T-helper 2 cell (primary cell): ENCODE measurements around the gene LCP1.

Experiments
- DNase-seq, 5 experiments: peaks; one replicate each; pipeline versions ENCODE4 v3.0.0 to v3.0.0-alpha.2; 2012 to 2022

LCP1 gene

DNA sequence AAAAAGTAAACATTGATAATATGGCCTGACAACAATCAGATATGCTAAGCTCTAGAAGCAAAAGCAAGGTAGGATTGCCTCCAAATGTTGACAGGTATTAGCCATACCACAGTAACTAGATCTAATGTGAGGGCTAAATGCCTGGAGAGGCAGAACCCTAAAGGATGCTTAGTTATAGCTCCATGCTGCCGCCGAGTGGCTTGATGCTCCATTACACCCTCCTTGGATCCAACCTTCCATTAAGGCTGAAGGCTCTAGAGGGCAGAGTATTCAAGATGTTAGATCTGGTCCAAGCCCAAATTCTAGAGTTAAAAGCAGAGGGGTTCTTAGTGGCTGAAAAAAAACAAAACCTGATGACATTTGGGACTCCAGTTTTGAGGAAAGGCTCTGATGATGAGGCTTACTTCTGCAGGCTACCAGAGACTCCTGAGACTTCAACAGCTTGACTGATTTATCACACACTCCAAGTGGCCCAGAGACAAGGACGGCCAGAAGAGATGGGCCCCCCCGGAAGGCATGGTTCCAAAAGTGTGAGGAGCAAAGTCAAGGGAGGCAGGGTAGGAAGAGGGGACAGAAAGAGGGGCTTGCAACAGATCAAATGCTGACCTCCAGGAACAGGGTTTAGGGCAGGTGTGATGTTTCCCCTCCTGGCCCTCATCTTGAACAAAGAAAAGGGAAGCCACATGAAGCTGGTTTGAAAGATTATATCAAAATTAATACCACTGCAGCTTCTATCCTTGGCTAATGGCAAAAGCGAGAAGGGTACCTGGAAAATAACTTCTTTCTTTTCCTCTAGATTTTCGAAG lies 55.2 kb downstream of the LCP1 start:
- DNase-seq, result peak in 4 of 5 experiments; percentile 26 to 71 (median 54)

DNA sequence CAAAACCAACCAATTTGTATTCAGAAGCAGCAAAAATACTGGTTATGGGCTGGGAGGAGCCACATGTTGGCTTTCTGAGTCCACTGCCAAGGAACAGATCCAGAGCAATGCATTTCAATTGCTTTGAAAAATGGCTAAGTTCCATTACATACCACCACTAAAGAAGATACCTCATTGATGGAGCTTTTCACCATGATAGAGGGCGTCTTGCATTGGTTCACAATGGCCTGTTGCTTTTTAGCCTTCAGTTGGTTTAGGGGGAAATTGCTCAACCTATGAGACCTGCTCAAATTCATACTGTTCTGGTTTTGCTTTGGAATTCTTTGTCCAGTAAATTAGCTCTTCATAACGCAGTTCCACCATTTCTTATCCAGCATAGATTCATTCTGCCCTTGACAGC lies 55.9 kb downstream of the LCP1 start:
- no peak for DNase-seq

DNA sequence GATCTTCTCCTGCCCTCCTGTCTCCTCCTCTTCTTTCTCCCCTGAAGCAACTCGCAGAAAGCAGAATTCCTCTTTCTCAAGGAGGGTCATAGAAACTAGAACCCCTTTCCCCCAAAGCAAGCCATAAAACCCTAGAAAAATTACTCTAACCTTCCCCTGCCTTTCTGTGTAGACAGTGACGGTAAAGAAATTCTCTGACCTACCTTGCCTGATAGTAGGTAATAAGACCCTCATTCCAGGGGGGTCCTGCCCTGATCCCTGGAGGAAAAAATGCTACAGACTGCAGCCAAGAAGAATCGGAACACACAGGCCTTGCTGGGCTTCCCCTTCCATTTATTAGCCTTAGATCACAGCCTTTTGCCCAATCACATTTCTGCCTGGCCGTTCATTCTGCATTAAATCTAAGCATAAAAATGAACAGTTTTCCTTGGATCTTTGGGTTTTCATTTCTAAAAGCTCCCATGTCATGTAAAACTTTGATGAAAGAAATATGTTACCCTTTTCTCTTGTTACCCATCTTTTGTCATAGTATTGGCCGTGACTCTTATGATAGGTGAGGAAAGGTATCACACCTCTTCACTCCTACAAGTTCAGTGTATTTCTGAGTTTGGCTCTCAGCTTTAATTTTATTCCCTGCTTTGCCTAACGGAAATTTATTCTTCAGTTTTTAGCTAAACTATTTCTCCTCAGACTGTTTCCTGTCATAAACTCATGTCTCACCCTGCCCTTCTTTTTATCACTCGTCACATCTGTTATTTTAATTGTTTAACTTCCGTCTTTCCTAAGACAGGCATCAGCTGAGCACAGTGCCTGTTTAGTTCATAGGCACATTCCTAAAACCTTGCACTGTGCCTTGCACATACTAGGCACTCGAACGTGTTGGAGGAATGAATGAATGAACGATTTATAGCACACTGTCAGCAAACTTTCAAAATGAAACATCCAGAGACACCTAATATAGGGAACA lies 56.7 kb downstream of the LCP1 start:
- peak in 1 of 5 experiments; percentile 43 for DNase-seq

DNA sequence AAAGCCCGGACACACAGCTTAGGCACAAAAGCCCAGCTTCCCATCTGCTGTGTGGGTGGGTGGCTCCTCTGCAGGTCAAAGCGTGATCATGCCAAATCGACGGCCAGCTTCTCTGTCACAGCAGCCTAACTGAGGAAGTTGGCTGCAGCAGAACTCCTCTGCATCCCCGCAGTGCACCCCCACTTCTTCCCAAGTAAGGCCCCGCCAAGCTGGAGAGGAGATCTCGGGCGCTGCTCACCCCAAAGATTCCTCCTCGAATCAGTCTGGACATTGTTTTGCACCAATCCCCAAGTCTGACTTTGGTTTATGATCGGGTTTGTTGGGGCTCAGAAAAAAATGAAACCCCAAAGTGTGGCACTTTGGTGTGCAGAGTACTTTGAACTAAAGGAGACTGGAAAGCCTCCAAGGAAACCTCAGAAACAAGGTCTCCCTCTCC lies 57.4 kb downstream of the LCP1 start:
- DNase-seq, result peak in 1 of 5 experiments; percentile 52

DNA sequence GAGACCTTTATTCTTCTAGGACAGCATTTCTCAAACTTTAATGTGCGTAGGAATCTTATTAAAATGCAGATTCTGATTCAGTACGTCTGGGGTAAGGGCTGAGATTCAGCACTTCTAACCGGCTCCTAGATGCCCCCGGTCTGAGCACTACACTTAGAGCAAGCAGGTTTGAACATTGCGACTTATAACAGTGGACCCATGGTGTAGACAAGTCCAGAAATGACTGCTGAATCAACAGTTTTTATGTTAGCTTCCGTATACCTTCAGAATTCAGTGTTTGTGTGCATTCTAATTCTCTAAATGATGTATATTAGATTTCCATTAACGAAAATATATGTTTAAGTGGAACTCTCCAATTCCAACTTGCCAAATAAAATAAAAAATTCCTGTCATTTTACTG lies 59.7 kb downstream of the LCP1 start:
- DNase-seq, result no peak

DNA sequence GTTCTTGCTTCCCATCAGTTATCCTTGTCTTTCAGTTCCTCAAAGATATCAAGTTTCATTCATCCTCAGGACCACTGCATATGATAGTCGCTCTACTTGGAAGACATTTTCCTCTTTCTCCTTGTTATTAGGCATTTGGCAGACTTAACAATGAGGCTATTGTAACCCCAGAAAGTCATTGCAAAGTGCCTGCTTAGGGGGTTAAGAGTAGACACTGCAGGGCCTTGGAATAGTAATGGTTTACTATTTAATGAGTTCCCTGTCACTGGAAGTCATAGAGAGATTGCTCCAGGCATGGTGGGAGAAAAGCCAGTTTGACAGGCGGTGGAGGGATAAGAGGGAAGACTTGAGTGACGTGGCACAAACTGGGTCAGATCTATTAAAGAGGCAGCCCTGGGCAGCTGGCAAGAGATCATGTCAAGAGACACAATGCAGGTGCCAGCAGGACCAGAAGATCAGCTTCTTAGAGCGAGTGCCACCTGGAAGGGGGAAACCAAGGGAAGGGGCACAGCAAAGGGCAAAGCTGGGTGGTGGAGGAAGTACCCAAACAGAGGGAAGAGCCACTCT lies 60.3 kb downstream of the LCP1 start:
- no peak for DNase-seq

DNA sequence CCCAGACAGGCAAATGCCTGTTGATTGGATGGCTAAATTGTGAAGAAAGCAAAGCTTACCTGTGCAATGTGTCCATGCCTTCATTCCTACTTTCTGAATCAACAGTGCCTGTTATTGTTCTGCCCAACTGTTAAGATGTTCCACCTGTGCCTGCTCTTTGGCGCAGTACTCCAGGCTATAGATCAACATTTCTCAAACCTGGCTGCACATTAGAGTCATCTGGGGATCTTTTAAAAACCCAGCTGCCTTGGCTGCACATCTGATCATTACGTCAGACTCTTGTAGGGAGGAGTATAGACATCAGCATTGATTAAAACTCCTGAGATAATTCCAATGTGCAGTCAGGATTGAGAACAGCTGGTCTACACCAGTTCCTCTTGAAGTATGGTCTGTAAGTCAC lies 60.9 kb downstream of the LCP1 start:
- DNase-seq, result no peak

DNA sequence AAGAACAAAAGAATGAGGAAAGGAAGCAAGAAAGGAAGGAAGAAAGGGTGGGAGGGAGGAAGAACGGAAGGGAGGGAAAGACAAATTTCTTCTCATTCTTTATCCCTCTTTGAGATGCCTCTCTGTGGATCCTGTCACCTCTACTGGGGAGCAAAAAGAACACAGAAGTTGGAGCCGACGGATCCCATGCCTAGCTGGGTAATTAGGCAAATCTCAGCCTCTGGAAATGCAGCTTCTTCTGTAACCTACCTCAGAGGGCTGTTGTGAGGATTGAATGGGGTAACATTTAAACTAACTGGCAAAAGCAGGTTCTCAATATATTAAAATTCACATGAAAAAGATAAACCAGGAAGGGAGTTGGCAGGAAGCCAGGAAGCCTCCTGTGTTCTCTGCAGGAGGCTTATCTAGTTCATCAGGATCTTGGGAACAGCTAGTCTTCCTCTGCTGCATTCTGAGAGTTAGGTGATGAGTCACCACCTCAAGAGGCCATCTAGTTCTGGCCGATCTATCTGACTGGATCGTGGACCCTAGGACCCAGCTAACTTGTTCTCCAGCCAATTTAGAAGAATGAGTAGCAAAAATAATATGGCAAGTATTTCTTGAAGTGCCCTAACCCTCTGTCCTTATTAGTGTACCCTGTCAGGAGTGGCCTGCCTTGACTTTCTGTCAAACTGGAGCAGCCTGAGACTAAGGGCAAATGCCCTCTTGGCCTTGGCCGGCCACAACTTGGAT lies 61.9 kb downstream of the LCP1 start:
- no peak for DNase-seq

DNA sequence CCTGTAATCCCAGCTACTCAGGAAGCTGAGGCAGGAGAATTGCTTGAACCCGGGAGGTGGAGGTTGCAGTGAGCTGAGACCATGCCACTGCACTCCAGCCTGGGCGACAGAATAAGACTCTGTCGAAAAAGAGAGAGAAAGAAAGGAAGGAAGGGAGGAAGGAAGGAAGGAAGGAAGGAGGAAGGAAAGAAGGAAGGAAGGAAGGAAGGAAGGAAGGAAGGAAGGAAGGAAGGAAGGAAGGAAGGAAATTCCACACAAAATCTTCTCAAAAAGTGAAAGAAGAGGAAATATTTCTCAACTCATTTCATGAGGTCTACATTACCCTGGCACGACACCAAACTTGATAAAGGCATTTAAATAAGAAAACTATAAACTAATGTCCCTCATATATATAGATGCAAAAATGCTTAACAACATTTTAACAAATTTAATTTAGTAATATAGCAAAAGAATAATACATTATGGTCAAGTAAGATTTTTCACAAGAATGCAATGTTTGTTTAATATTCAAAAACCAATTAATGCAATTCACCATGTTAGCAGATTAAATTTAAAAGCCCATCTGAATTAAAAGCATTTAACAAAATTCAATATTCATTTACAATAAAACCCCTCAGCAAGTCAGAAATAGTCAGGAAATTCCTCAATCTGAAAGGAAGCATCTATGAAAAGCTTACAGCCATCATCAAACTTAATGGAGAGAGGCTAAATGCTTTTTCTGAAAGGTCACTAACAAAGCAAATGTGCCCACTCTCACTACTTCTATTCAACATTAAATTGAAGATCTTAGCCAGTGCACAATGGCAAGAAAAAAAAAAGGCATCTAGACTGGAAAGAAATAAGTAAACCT lies 65.1 kb downstream of the LCP1 start:
- no peak for DNase-seq

DNA sequence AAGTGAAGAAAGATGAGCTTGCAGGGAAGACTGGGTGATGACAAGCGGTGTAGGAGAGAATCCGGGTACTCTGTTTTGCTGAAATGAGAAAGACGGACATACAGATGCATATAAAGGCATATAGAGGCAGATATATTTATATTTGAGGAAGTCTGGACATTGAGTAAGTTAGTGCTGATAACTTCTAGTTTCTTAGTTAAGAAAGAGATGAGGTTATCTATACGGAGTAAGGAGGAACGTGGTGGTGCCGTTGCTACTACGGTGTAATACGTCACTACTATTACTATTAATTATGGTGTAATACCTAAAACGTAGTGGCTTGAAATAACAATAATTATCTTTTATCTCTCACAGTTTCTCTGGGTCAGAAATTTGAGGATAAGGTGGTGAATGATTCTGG lies 67.4 kb downstream of the LCP1 start:
- DNase-seq, result no peak

DNA sequence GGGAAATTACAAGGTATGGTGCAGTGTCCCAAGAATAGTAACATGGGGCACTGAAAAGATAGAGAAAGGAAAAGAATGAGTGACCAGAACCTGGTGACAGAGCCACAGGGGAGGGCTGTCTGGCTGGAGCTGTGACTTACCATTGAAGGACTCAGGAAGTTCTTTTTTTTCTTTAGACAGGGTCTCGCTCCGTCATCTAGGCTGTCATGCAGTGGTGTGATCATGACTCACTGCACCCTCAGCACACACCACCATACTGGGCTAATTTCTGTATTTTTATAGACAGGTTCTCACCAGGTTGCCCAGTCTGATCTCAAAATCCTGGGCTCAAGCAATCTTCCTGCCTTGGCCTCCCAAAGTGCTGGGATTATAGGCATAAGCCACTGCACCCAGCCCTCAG lies 68.4 kb downstream of the LCP1 start:
- no peak for DNase-seq

DNA sequence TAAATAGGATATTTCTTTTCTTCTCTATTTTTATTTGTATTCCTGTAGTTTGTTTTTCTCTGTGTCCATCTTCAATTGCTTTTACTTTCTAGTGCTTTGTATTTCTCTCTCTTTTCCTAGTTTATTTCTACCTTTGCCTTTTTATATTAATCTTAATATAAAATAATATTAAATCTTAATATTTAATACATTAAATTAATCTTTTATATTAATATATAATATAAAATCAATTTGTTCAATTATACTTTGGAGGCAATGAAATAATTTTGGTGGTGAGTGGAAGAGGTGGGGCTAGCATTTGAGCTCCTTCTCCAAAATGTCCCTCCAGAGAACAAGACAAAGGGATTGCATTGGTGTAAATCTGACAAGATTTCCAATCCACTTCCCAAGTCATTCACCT lies 70.8 kb downstream of the LCP1 start:
- DNase-seq, result no peak

DNA sequence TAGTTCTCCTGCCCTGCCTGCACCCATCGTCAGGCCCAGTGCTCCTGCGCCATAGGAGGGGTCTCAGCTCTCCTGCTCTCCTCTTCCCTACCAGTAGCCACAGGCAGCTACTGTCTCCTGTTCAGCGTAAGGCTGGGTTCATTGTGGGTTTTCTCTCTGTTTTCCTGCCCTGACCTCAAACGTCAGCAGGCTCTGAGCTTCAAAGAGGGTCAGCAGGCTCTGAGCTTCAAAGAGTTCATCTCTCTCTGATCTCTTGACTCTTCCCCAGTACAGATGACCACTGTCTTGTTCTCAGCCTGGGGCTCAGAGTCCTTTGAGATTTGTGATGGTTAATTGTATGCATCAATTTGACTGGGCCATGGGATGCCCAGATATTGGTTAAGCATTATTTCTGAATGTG lies 72.5 kb downstream of the LCP1 start:
- DNase-seq, result no peak

DNA sequence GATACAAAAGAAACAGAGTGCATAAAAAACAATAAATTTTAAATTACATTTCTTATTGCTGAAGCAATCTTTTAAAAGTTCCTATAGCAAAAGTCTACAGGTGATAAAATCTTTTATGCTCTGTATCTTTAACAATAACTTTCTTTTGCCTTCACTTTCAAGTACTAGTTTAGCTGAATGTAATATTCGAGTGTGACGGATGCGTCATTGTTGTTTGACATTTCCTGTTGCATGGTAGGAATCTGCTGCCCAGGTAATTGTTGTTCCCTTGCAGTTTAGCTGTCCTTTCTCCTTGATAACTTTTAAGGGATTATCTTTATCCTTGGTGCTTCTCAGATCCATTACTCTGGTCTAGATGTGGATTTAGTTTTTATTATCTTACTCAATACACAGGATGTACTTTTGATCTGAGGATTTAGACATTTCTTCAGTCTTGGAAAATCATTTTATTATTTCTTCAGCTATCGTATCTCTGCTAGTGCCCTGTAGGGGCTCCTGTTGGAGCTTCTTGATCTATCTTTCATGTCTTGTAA lies 75.1 kb downstream of the LCP1 start:
- peak in 1 of 5 experiments; percentile 32 for DNase-seq

DNA sequence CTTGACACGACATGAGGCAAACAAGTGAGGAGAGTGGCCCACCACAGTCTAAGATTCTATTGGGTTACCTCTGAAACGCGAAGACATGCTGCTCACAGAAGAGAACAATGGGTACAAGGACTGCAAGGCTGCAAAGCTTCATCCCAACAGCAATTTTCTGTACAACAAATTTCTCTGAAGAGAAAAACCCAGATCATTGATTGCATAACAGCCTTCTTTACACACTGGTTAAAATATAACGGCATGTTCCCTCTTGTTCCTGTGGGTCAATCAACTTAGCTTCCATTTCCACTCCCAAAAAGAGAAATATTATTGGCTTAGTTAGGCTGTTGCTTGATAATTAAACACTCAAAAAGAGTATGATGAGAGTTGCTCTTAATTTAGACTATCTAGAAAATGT lies 77.1 kb downstream of the LCP1 start, which contains the start of gene CPB2:
TSS of gene CPB2 (minus strand) at position 166 of the 400 bp plus-strand sequence. CDS start at position 142, 24 bp downstream.
- no peak for DNase-seq

DNA sequence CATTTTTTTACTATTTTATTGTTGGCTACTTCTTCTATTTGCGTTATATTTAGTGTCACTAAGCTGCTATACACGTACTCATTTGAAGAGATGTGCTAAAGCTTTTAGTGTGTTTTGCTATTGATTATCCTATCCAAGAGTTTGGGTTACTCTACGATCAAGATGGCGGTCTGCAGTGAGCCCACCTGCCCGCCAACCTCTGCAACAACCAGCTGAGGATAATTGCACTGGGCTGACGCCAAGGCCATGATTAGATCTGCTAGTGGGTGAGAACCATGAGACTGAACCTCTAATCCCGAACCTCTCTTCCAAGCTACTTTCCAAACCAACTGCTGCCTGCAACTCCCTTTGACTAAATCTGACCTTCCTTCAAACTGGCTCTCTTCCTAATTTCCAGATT lies 78.9 kb downstream of the LCP1 start:
- no peak for DNase-seq

DNA sequence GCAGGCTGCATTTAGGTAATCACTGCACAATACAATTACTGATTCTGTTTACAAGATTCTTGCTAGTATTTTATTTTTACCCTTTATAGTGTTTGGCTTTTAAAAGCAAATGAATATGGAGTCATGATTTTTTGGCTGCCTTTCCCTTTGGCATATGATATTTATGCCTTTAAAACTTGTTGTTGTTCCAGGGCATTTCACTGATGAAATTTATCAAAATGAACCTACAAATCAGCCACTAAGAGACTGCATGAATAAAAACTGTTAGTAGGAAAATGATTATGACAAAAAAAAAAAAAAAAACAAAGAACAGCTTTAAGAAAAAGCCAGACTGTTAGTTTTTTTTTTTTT lies 79.7 kb downstream of the LCP1 start:
- DNase-seq, result no peak

DNA sequence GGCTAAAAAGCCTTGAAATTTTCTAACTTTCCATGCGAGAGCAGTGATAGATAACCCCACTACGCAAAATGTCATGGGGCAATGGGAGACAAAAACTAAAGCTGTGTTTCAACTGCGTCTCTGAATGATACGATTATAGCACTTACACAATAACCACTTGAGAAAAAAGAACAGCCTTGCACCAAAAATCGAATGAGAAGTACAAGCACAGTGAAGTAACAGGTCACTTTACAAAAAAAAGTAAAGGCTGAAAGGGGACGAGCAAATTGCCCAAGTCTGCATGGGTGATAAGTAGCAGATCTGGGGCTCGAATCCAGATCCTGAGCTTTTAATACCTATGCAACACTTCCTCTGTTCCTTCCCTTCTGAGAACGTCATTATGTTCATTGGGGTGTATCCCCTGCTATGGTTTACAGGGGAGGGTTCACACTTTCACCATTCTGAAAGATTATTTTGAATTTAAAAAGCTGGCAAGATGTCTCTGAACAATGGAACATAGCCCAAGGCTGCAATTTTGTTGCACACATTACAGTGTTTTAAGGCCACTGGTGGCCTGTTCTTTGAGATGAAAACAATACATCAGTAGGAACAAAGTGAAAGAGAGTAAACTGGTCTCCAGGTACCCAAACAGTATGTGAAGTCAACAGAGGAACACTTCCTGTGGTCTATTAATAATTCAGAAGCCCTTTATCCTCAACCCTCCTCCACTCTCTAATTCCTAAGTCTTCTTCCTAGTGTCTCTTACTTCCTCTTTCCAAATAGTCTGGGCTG lies 80.3 kb downstream of the LCP1 start:
- no peak for DNase-seq

DNA sequence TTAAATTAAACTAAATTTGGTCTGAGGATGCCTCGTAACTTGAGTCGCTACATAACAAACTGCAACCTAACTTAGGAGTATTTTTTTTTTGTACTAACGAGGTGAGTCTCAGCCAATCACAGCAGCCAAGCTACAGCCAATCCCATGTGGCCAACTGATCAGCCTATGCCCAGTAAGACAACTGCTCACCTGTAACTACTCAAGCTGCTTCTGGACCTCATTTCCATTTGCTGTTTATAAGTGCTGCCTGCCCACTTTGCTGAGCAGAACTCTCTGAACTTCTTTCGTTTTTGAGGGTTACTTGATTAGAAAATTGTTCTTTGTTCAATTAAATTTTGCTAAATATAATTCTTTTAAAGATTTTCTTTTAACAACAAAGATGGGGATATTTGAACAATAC lies 81.0 kb downstream of the LCP1 start:
- DNase-seq, result no peak

DNA sequence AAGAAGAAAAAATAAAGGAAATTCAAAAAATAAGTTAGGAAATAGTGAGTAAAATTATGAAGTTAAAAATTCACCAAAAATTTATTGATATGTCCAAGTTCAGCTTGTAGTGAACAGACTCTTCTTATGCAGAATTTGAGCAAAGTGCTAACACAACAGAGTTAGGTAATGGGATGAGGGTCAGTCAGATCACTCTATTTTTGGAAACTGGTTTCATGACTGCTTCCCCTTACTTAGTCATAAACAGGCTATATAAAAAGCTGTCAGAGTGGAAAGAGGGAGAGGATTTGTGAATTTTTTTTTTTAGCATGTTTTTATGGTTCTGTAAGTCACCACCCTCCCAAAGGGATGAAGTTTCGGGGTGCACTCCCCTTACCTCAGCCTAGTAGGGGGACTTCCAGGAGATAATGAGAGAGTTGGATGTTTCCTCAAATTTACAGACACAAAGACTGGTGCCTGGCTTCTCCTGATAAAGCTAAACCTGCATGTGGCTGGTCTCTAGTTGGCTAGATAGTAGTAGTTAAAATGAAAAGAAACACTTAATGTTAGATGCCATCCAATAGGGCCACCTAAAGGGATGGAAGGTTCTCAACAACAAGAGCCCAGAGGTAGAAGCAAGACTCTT lies 81.7 kb downstream of the LCP1 start:
- DNase-seq, result no peak
